IMR-90 (cell line): ENCODE results near the gene TVP23C.

Experiments
- POLR2A ChIP-seq: IDR thresholded peaks from 2 replicates; pipeline ENCODE4 v1.6.1; 2012; ENCODE audit warnings: mild to moderate bottlenecking, low read depth, low read length
- RAD21 ChIP-seq: IDR thresholded peaks from 2 replicates; pipeline ENCODE4 v1.6.1; 2012; ENCODE audit warnings: low read length, improper control_type of control experiment

GRCh38 chr17:15511142-15511541 lies 52.1 kb downstream of the TVP23C start:
- no peak for TF ChIP-seq RAD21
- no peak for TF ChIP-seq POLR2A
